DMS153 (cell line): ENCODE results near the gene TTC23L.

Experiments
- DNase-seq: peaks from one replicate; lab custom pipeline; 2025; lab: John Stamatoyannopoulos, UW

Gene TTC23L

DNA sequence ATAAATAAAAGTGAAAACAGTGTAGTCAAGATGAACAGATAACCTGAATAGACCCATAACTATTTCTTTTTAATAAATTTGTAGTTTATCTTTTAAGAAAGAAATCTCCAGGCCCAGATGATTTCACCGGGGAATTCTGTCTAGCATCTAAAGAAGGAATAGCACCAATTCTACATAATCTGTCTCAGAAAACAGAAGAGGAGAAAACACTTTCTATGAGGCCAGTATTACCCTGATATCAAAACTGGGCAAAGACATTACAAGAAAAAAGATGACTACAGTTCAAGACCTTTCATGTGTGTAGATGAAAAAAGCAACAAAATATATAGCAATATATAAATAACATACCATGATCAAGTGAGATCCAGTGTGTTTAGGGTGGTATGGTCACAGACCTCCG is 31.4 kb downstream of the TTC23L start:
- DNase-seq, result no peak

DNA sequence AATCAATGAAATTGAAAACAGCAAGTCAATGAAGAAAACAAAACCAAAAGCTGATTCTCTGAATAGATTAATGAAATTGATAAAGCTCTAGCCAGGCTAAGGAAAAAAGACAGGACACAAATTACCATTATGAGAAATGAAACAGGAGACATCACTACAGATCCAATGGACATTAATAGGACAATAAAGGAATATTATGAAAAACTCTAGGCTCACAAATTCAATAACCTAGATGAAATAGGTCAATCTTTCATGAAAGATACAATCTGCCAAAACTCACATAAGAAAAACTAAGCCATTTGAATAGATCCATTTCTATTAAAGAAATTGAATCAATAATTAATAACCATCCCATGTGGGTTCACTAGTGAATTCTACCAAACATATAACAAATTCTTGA is 37.3 kb downstream of the TTC23L start:
- no peak for DNase-seq

DNA sequence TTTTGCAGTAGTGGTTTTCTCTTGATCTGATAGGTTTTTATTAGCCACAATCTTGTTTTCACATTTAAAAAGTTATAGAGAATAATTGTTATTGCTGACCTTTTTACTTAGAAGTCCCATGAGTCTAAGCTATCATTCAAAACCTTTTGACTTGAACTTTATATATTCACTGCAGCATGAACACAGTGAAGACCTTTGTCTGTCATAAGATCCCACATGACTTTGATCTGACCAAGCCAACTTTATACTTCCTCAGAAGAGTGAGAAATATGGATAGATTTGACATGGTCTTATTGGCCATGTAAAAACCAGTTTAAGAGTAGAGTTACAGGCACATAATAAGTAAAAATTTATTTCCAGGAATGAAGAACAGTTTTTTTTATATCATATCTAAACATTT is 42.3 kb downstream of the TTC23L start:
- no peak for DNase-seq

DNA sequence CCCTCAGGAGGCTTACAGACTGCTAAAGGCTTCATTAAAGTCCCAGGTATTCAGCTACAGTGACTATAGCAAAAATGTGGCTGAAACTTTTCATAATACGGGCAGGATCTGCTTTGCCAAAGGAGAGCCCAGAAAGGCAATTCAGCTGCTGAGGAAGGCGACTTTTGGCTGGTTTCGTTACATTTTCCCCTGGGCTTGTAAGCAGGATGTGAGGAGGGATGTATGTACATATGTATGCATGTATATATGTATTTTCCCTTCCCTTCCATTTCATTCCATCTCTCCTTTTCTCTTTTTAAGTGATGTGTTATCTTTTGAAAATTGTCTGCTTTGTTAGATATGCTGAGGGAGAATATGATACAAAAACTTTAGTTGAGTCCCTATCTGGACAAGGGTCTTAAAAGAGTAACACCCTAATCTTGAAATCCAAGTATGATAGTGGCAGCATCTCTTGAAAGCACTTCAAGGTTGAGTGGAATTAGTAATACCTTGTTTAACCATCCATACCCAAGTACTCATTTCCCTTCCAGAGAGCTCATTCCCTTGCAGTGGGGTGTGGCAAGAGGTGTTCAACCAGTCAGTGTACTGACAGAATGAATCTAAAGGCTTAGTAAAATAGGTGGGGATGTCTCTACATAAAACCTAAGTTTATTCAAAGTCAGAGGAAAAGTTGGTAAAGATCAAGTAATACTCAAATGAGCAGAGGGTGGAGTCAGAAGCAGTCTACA is 47.6 kb downstream of the TTC23L start:
- no peak for DNase-seq

DNA sequence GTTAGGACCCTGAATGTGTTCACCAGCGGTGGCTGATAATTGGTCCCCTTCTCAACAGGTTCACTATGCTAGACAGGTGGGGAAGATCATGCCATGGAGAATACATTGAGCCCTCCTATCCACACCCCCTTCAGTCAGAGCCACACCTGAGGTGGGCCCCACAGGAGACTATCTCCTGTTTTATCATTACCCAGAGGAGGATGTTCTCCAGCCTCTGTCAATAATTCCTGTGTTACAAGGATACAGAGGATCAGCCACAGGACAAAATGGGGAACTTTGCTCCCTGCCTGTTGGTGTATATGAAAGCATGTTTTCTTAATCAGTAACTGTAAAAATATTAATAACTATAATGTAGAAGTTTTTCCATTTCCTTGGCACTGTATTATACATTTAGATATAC is 50.4 kb downstream of the TTC23L start:
- no peak for DNase-seq

DNA sequence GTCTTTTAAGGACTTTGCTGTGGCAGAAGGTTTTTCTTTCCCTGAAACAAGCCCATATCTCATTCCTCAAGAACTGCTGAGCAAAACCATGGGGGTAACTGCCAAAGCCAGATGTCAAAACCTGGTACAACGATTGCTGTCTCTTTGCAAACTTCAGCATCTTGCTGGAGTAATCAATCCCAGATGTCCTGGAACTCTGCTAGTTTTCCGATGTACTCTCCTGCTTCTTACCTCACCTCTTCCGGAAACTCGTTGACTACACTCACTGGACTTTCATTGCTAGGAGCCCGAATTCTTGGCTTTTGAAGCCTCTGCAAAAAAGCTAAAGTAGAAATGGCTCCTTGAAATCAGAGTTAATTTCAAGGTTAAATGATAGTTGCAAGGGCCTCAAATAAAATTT is 53.0 kb downstream of the TTC23L start:
- no peak for DNase-seq

DNA sequence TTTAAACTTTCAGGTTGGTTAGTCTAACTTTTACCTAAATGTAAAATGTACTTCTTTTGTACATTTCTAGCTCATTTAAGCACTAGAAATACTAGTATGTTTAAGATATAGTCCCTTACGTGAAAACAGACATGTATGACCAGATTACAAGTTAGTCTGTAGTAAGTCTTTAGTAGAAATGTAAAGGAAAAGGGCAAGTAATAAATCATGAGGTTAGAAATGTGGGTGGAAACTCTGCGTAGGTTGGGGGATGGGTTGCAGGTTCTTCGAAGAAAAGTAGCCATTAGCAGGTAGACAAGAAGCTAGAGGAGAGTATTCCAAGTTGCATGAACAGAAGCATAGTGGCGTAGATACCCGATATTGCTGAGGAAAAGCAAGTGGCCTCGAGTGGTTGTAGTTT is 53.5 kb downstream of the TTC23L start:
- DNase-seq, result no peak

DNA sequence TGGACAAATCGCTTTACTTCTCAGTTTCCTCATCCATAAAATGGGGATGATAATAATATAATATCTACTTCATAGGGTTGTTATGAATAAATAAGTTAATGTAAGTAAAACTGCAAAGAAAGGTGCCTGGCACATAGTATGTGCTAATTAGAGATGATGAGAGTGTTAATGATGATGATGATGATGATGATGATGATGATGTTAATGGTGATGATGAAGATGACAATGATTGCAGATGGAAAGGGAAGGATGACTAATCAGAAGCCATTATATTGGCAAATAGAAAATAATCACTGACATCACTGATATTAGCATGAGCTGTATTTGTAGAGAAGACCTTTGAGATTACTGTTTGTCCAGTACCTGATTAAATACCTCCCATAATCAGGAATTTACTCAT is 55.8 kb downstream of the TTC23L start:
- DNase-seq, result no peak

DNA sequence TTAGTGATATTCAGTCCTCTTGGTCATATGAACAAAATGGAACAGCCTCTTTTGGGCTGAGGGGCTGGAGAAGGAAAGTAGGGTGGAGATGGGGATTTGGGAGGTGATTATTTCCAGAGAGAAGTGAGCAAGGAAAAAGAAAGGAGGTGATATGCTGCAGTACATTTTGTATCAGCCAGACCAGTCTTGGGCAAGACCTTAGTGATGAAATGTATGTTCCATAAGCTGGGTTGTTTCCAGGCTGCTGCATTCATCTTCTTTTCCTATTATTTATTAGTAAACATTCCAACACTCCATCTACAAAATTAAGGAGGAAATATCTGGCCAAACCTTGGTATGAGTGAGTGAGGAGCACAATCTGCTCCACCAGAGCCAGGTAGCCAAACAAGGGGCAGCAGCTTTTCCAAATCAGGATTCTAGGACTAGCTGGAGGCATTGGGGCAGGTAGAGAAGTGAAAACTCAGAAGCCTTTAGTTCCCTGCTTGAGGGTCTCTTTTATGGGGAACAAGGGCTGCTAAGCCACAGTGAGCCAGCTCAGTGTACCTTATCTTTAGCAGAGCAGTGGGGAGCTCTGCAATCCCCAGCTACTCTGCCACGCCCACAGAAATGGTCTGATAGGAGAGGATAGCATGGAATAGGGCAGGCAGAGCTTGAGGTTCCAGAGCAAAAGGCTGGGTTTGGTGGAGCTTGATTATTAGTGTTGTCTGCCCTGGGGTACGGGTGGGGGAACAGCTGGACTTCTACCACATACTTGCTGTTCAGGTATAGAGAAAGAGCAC is 56.9 kb downstream of the TTC23L start:
- no peak for DNase-seq

DNA sequence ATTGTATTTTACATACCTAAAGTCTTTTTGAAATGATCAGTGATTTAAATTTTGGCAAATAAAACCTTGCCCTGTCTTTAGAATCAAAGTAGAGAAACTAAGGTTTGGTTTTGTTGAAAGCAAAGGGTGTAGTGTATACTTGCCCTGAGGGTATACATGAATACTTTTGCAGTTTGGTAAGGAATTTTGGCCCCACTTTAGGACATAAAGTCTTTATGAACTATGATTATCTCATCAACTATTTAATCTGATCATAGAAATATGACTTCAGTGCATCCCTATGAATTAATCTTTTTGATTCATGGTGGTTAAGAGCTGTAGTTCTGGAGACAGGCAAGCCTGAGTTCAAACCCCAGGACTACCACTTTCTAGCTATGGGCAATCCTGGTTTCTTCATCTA is 58.7 kb downstream of the TTC23L start:
- DNase-seq, result no peak

DNA sequence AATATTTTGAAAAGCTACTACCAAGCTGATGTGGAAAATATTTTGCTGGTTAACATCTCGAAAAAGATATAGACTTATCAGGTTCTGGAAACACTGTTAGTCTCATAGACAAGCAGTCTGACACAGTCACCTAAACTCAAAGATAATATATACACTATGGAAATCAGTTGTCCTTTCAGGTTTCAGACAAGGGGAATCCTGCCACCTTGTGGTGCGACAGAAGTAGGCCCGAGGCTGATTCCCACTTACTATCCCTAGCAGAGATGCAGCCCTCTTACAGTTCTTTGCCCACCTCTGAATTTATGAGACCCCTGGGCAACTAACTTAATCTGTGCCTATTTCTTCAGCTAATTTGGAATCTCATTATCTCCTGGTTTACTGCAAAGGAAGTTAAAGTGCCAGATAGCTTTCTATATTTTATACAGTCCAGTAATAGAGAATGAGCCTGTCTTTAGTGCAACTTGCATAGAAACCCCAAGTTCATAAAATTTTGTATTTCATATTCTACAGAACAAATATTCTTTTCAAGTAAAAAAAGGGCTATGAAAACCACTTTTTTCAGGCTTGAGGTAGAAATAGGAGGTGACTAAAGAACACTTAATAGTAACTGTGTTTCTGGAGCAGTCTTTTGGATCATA is 59.4 kb downstream of the TTC23L start:
- DNase-seq, result peak; percentile 64

DNA sequence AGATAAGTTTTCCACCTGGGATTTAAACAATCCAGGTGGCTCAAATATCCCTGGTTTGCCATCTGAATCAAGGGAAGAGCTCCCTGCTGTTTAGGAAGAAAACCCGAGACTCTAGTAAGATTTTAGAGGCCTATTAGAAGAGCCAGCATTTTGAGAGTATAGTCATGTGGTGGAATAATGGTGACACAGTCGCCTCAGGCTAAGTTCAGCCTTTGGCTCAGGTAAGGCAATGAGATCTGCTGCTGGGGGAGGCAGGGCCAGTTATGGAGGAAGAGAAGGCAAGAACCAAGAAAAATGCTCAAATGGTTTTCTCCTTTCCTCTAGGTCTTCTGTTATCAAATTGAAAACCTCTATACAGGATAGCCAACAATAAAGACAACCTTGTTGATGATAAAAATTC is 60.1 kb downstream of the TTC23L start:
- no peak for DNase-seq

DNA sequence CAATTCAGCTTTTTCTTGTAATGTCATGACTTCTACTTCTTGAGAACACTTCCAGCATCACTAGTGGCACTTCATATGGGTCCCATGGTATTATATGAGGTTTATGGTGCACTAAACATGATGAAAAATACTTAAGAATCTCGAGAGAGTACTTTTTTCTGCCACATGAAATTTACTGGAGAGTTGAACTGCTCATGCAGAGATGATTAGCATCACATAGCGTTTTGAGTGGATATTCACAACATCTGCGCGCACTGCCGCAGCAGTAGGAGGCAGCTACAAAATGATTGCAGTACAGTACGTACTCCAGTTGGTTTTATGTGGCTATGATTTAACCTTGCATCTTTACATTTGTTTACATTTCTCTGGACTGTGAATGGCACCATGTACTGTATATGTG is 61.7 kb downstream of the TTC23L start:
- no peak for DNase-seq

DNA sequence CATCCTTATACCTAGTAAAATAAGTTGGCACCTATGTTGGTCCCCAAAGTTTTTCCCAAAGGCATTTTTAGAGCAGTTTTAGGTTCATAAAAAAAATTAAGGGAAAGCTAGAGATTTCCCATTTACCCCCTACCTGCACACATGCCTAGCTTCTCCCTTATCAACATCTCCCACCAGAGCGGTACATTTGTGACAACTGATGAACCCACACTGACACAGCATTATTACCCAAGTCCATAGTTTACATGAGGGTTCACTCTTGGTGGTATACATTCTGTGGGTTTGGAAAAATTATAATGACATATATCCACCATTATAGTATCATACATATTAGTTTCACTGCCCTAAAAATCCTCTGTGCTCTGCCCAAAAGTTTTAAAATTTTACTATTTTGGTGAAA is 64.3 kb downstream of the TTC23L start:
- no peak for DNase-seq

DNA sequence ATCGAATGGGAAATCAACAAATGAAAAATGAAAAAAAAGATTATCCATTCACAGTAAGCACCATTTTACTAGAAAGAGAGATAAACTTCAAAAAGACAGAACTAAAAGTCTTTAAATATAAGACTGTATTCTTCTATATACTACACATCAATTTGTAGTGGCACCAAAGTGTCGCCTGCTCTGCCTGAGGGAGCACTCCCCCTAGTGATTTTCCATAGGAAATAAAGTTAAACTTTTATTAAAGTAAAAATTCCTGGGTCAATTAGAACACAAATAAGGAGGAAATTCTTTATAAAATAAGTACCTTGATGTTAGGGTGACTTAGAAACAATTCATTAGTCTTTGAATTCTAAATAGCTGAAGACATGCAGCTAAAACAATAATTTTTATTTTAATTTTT is 66.6 kb downstream of the TTC23L start:
- no peak for DNase-seq

DNA sequence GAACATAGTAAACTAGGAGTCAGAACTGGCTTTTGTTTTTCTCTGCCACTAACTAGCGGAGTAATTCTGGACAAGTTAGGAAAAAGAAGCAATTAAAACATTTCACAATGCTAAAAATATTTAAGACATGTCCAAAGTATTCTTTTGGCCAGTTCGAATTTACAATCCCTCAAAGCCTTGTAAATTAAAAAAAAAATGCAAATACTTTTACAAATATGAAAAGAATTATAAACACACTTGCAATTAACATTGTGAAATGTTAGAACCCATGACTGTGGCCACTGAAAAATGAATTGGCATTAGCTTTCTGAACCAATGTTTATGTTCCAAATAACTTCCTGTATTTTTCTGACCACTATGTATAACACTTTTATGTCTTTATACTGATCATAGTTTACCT is 74.1 kb downstream of the TTC23L start:
- no peak for DNase-seq

DNA sequence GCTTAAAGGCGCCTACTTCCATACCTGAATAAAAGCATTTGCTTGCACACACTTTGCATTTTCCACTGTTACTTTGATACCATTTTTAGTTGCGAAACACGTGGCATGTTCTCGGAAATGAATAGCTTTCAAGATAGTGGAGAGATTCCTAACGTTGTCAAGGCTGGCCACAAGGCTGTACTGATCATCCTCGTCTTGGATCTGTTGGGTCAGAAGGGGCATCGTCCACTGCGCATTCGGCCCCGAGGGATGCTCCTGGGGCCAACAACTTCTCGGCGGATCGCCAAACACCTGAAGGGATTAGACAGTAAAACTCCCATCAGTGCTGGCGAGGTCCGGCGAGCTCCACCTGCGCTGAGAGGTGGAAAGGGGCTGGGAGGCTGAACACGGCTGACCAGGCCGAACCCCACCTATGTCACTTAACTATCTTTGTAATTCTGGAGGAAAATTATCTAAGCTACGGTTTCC is 75.7 kb downstream of the TTC23L start:
- DNase-seq, result no peak

DNA sequence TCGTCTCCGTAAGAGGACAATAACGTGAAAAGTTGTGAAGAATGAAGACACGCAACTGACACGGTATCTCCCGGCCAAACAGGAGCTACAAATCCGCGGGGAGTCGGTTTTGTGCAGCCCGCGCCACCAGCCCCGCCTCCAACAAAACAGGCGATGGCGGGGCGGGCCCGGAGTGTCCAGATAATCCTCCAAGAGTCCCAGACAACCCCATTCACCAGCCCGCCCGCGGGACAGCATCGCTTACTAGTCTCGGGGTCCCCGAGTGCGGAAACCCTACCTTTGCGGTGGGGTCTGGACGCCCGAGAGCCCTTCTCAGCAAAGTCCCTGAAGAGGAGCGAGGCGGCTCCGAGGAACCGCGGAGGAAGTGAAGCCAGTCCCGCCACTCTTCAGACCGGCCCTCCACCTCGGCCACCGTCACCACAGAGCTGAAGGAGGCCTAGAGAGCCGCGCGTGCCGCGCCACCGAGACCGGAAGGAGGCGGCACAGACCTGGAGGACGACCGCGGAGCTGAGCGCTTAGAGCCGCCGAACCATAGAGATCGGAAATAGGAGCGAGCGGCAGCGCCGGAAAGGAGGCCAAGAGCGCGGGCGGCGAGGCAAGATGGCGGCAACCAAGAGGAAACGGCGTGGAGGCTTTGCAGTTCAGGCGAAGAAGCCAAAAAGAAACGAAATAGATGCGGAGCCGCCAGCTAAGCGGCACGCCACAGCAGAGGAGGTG is 76.3 kb downstream of the TTC23L start, which contains the start of the genes BRIX1 and RAD1:
Gene BRIX1, plus strand, starts transcription at position 573 of the 717 bp plus-strand sequence. Its CDS starts 28 bp downstream, at position 601.
Gene RAD1, minus strand, starts transcription at position 366 of the 717 bp plus-strand sequence. CDS start 612 bp downstream, outside the sequence.
- DNase-seq, result peak; percentile 98

DNA sequence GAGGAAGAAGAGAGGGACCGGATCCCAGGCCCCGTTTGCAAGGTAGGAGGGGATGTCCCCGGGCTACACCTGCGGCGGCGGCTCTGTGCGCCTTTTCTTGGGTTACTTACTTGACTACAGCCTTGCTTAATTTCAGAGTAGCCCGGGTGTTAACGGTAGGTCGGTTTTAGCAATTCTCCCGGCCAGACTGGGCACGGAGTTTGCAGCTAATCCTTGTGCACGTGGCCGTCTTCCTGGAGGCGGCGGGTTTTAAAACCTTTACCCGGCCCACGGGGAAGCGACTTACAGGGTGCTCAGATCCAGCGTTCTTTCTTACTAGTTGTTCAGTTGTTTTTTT is 76.9 kb downstream of the TTC23L start:
- DNase-seq, result no peak

DNA sequence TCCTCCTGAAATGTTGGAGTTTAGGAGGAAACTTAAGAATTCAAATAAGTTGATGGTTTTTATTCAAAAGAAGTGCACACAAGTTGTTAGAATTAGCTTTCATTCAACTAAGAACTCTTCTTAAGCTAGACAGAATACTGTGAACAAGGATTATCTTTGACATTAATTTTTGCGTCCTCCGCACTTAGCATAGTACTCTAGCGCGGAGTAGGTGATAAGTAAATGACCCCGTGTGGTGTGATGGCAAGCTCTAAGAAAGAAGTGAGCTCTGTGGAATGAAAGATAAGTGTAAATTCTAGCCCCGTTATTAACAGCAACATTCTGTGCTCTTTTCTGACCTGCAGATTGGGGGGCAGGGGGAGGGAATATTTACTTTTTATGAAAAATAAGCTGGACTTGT is 77.6 kb downstream of the TTC23L start:
- no peak for DNase-seq

DNA sequence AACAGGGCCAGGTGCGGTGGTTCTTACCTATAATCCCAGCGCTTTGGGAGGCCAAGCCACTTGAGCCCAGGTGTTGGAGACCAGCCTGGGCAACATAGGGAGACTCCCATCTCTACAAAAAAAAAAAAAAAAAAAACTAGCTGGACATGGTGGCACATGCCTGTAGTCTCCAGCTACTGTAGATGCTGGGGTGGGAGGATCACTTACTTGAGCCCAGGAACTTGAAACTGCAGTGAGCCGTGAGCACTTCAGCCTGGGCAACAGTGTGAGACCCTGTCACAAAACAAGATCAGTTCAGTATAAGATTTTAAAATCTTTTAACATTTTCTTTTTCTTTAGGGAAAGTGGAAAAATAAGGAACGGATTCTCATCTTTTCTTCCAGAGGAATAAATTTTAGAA is 79.1 kb downstream of the TTC23L start:
- no peak for DNase-seq

DNA sequence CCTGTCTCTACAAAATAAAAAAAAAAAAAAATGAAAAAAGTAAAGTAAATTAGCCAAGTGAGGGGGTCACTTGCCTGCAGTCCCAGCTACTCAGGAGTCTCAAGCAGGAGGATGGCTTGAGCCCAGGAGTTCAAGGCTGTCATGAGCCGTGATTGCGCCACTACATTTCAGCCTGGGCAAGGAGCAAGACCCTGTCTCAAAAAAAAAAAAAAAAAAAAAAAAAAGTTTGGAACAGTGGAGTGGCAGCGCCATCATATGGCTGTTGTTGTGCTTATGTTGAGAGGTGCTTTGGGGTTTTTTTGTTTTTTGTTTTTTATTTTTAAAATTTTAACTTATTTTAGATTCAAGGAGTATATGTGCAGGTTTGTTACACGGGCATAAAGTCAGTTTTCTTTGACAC is 80.1 kb downstream of the TTC23L start:
- no peak for DNase-seq
